ENCODE measurements around the gene PEAR1. TPM values are rescaled to one million over a fixed set of nuclear protein-coding genes. Genes with fewer than 3 reads are reported as not detected.

The PEAR1 gene
- total RNA-seq, 1 experiment from 2014 or later, result 0.39 TPM

DNA sequence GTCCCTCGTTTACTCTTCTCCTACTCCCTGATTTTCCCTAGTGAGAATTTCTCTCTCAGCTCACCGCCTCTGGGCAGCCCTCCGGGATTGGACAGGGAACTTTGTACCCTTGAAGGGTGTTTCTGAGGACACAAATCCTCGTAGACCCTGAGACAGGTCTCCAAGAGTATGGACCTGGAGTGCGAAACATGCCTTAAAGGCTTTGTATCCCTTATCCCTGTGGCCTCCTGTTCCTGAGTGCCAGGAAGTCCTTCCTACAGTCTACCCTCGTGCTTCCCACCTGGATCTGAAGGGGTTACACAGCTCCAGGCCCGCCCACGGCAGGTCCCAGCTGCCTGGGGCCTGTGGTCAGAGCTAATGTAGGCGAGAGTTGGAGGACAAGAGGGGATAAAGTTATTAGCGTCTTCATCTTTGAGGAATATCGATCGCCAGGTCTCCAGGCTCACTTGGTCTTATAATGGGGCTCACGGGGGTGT lies 7.6 kb upstream of the PEAR1 start:
- Histone ChIP-seq H3K18ac (ENCODE audit: insufficient read length, low read depth, low read length) (no peak overlapping the region), H2AFZ (ENCODE audit: low read length) (no peak overlapping the region), H4K91ac (ENCODE audit: insufficient read length, low read depth, low read length) (no peak overlapping the region), H4K20me1 (ENCODE audit: control insufficient read depth, insufficient read depth, insufficient read length) (no peaks in the 10 kb centered on the region), H3K56ac (ENCODE audit: insufficient read length, low read depth, low read length) (no peak overlapping the region), H4K5ac (ENCODE audit: insufficient read length, low read depth, low read length) (no peak overlapping the region), H3K79me1 (ENCODE audit: insufficient read depth, low read depth, low read length, poor library complexity, severe bottlenecking) (no peaks in the 10 kb centered on the region), H3K9me3 (ENCODE audit: control insufficient read depth, low read depth, low read length) (no peaks in the 10 kb centered on the region), H4K8ac (replicated peaks; ENCODE audit: insufficient read length, low read depth, low read length) (no peak overlapping the region), H3K4me2 (ENCODE audit: insufficient read depth, insufficient read length, low read length) (no peak overlapping the region), H3K27ac (ENCODE audit: insufficient read length, low read depth, low read length) (no peak overlapping the region), H3K23ac (ENCODE audit: insufficient read length, low read depth, low read length) (no peak overlapping the region), H2BK5ac (ENCODE audit: insufficient read length, low read length) (no peak overlapping the region), H3K79me2 (ENCODE audit: insufficient read depth, low read length) (no peaks in the 10 kb centered on the region), H3T11ph (ENCODE audit: low read length) (no peak overlapping the region), H2BK20ac (ENCODE audit: low read depth, low read length, poor library complexity, severe bottlenecking) (no peak overlapping the region), H3K4me1 (ENCODE audit: insufficient read depth, low read length) (peaks cover 2% of the 10 kb centered on the region; the same call in 1 of the 2 replicates), H3K14ac (ENCODE audit: insufficient read depth, low read length) (no peak overlapping the region), H2AK5ac (ENCODE audit: insufficient read length, low read length) (no peak overlapping the region), H2BK120ac (ENCODE audit: low read depth, low read length, poor library complexity, severe bottlenecking) (no peak overlapping the region), H2BK15ac (ENCODE audit: low read depth, low read length) (no peak overlapping the region), H2BK12ac (ENCODE audit: insufficient read length, low read depth, low read length) (no peak overlapping the region), H3K27me3 (ENCODE audit: insufficient read depth, low read length) (peaks cover under 1% of the 10 kb centered on the region; the same call in 1 of the 2 replicates), H3K23me2 (ENCODE audit: insufficient read length, low read depth, low read length, poor library complexity, severe bottlenecking) (no peaks in the 10 kb centered on the region), H3K9ac (ENCODE audit: extremely low read depth, insufficient read length, low read length) (no peak overlapping the region), H3K4ac (ENCODE audit: low read depth, low read length) (no peak overlapping the region)
- H3K27me3 Mint-ChIP-seq (ENCODE audit: low read depth), result peaks cover 71% of the 10 kb centered on the region
- no peak overlapping the region; a peak in 1 of 7 replicates for H3K27ac Mint-ChIP-seq
- WGBS (ENCODE audit: extremely low coverage, insufficient read length, low lambda C conversion rate), result no CpG with 5 or more reads among the region's 13 CpGs
- no peak for DNase-seq
- TF ChIP-seq, protein P1, sequence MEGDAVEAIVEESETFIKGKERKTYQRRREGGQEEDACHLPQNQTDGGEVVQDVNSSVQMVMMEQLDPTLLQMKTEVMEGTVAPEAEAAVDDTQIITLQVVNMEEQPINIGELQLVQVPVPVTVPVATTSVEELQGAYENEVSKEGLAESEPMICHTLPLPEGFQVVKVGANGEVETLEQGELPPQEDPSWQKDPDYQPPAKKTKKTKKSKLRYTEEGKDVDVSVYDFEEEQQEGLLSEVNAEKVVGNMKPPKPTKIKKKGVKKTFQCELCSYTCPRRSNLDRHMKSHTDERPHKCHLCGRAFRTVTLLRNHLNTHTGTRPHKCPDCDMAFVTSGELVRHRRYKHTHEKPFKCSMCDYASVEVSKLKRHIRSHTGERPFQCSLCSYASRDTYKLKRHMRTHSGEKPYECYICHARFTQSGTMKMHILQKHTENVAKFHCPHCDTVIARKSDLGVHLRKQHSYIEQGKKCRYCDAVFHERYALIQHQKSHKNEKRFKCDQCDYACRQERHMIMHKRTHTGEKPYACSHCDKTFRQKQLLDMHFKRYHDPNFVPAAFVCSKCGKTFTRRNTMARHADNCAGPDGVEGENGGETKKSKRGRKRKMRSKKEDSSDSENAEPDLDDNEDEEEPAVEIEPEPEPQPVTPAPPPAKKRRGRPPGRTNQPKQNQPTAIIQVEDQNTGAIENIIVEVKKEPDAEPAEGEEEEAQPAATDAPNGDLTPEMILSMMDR (conservative IDR thresholded peaks at IDR 0.05), result no peak
- peaks cover 40 to 68% of the 10 kb centered on the region in 2 experiments for H3K4me1 Mint-ChIP-seq
- H3K9me3 Mint-ChIP-seq, result no peaks in the 10 kb centered on the region; a peak in 1 of 5 replicates
- H3K36me3 Mint-ChIP-seq (ENCODE audit: insufficient read depth in 1 of 3, low read depth in 3 of 3), result no peaks in the 10 kb centered on the region
- H3K4me3 Mint-ChIP-seq, result peak overlapping the region in 1 of 2 experiments; percentile 49; a peak in 2 of 5 replicates
